ENCODE data around the gene LRP2BP.
"Not testable (repeated sequence)": the region's sequence is repeated elsewhere in the genome, so short reads cannot be mapped to it uniquely, and the experiment has no call there.

The LRP2BP gene

DNA sequence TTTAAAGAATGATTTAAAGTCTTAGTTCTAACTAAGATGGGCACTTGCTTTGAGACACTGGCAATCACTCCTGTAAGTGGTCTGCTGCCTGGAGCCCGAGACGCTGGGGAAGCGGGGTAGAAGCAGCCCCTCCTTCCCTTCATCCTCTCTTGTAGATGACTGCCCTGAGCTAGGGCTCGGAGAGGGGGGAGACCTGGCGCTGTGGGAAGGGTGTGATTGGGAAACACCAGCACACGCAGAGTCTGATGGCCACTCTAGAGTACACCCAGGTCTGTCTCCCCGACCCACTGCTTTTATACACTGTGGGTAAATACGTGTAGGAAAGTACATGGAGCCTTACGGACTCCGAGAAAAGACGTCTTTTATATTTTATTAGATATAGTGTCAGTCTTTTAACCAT lies 24.0 kb downstream of the LRP2BP start:
- TF ChIP-seq, protein P1, sequence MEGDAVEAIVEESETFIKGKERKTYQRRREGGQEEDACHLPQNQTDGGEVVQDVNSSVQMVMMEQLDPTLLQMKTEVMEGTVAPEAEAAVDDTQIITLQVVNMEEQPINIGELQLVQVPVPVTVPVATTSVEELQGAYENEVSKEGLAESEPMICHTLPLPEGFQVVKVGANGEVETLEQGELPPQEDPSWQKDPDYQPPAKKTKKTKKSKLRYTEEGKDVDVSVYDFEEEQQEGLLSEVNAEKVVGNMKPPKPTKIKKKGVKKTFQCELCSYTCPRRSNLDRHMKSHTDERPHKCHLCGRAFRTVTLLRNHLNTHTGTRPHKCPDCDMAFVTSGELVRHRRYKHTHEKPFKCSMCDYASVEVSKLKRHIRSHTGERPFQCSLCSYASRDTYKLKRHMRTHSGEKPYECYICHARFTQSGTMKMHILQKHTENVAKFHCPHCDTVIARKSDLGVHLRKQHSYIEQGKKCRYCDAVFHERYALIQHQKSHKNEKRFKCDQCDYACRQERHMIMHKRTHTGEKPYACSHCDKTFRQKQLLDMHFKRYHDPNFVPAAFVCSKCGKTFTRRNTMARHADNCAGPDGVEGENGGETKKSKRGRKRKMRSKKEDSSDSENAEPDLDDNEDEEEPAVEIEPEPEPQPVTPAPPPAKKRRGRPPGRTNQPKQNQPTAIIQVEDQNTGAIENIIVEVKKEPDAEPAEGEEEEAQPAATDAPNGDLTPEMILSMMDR (conservative IDR thresholded peaks at IDR 0.05) = no peak
- H3K27ac ChIP-seq = no peak overlapping the region

DNA sequence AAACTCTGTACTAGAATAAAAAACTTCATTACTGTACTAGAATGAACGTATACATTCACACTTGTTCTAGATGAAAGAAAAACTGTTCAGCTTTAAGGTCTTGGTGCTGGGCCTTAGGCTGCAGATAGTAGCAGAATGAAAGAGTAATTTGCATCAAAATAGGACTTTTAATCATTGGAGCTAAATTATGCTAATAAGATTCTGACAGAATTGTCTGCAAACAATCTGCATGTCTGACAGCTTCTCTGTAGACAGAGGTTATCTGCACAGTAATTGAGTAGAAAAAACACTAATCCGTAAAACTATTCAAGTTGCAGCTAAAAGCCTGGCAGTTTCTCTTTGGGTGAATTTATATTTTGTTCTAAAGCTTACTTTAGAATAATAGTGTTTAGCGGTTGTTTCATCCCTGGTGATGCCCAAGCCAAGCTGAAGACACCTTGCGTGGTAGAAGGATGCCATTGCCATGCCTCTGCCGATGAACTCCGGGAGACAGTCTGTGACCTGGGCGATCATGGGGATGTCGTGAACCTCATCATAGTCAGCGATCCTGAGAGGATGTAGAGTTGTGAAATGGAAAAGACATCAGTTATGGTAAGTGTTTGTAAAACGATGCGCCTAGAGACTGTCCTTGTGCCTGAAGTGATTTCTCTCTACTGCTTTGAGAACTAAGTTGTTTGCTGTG lies 25.3 kb downstream of the LRP2BP start:
- TF ChIP-seq, protein P1 (conservative IDR thresholded peaks at IDR 0.05) = no peak
- H3K27ac ChIP-seq = no peak overlapping the region

DNA sequence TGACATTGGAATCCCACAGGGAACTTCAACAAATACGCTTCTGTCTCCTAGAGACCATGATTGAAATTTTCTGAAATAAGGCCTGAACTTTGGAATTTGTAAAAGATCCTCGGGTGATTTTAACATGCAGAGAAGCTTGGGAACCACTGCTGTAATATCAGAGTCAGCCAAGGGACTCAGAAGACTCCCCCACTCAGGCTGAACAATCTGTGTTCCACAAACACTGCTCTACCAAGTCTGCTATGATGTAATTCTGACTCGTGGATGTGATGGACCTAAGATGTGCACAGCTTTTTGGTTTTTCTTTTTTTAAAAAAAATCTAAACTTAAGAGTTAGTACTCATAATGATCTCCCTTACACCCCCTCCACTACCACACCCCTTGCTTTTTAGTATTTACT lies 26.0 kb downstream of the LRP2BP start:
- H3K27ac ChIP-seq = no peak overlapping the region
- TF ChIP-seq, protein P1 (conservative IDR thresholded peaks at IDR 0.05) = no peak

DNA sequence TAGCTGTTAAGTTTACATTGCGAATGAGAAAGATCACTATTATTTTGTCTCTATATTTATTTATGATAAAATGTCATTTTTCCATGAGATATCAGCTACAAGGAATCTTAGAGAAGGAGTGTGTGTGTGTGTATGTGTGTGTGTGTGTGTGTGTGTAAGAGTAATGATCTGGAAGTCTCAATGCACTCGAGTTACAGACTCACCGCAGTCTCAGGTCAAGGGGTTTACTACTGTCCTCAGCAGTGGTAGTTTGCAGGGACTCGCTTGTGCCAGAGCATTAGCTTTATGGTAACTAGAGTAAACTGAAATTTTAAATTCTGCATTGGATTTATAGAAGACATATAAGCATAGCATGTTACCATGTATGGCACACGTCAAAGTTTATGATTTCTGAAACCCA lies 30.8 kb downstream of the LRP2BP start:
- TF ChIP-seq, protein P1 (conservative IDR thresholded peaks at IDR 0.05) = no peak
- no peak overlapping the region for H3K27ac ChIP-seq

DNA sequence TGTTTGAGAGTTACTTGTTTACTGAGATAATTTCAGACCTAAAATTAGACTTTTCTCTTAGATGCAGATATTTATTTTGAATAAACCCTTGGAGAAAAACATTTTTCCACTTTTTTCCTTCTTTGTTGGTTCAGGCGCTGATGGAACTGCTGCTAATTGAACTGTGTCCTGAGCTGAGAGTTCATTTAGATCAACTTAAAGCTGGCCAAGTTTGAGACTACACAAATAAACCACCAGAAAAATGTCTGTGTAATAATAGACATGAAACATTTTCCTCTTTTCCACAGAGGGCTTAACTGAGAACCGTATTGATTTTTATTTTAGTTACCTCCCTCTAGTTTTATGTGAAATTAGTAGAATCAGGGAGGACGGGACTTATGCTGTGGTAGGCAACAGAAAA lies 32.5 kb downstream of the LRP2BP start:
- TF ChIP-seq, protein P1 (conservative IDR thresholded peaks at IDR 0.05) = no peak
- H3K27ac ChIP-seq = no peak overlapping the region

DNA sequence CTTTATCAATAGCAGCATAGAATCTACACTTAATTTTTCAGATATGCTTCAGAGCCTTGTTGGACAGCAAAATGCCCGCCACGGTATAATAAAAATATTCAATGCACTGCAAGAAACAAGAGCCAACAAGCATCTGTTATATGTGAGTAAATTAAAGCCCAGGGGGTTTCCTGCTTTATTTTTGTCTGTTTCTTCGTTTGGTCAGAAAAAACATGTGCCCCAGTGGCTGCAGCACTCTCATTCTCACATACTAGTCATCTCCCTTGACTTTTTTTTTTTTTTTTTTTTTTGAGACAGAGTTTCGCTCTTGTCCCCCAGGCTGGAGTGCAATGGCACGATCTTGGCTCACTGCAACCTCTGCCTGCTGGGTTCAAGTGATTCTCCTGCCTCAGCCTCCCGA lies 33.2 kb downstream of the LRP2BP start:
- H3K27ac ChIP-seq = not testable (repeated sequence)

DNA sequence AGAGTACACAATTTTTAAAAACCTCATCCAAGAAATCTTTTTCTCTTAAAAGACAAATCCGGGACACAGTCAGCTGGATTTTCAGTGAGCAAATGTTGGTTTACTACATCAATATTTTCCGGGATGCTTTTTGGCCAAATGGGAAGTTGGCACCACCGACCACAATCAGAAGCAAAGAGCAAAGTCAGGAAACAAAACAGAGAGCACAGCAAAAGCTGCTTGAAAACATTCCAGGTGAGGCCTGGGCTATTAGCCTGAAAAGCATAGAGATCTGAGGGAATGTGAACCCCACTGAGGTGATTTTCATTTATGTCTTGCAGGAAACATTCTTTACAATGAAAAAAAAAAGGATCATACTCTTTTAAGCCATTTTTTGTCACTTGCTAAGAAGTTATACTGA lies 33.9 kb downstream of the LRP2BP start:
- TF ChIP-seq, protein P1 (conservative IDR thresholded peaks at IDR 0.05) = no peak

DNA sequence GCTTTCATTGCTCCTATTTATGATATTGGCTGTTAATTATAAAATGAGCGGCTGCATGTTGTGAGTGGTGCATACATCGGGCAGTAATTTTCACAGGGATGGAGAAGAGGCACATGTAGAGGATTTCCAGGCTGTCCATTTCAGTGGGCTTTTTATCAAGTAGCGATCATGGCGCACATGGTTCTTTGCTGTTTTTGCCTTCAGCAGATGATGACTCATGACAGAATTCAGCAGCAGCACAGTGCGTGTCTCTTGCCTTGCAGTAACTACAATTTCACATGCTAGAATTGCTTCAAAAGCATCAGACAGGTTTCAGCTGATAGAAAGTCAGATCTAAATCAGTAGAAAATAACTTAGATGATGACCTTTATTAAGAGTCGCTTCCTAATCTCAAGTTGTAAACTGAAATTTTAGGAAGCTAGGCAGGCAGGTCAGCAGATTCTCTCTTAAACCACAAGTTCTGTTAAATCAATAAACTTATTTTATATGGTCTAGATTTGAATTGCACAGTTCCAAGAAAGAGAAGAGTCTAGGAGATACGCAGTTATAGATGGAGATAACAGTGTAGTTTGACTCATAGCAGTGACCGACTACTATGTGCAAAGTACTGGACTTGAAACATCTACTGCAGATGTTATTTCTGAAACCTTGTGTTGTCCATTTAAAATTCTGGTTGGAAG lies 35.8 kb downstream of the LRP2BP start:
- peak overlapping the region; percentile 47; the same call in 1 of the 2 replicates for H3K27ac ChIP-seq
- TF ChIP-seq, protein P1 (conservative IDR thresholded peaks at IDR 0.05) = no peak

More for the DNA sequence above, 33.9 kb downstream of the LRP2BP start:
- H3K27ac ChIP-seq = no peak overlapping the region
